H1 (cell line): ENCODE data around the gene CSPG5.

Source experiments
- CHD2 ChIP-seq: IDR thresholded peaks from 2 replicates; pipeline ENCODE4 v1.6.1; 2012; ENCODE audit warnings: low read length, improper control_type of control experiment
- CTCF ChIP-seq, 3 experiments: IDR thresholded peaks; 1 replicate in 2 of 3; 2 replicates in 1 of 3; pipeline versions ENCODE4 v1.5.1 to v1.6.1; 2011; ENCODE audit warnings: low read length in 3 of 3, mild to moderate bottlenecking in 3 of 3, inconsistent platforms in 2 of 3, low read depth in 1 of 3, moderate library complexity in 1 of 3; ENCODE audit not compliant: insufficient read depth in 1 of 3; ENCODE audit errors: control extremely low read depth in 1 of 3
- GABPA ChIP-seq: IDR thresholded peaks from 2 replicates; pipeline ENCODE4 v1.6.1; 2011; ENCODE audit warnings: mild to moderate bottlenecking, low read length, moderate library complexity, borderline replicate concordance; ENCODE audit not compliant: insufficient read depth
- POLR2A ChIP-seq, 2 experiments: IDR thresholded peaks; 1 replicate in 1 of 2; 2 replicates in 1 of 2; pipeline ENCODE4 v1.6.1; 2011; ENCODE audit warnings: low read depth in 2 of 2, low read length in 2 of 2, mild to moderate bottlenecking in 2 of 2; ENCODE audit errors: control extremely low read depth in 1 of 2
- RAD21 ChIP-seq, 2 experiments: IDR thresholded peaks in 1 of 2; conservative IDR thresholded peaks in 1 of 2; 2 replicates each; pipeline ENCODE4 v1.6.1; 2011; ENCODE audit warnings: low read depth in 2 of 2, low read length in 2 of 2, improper control_type of control experiment in 1 of 2, inconsistent platforms in 1 of 2, mild to moderate bottlenecking in 1 of 2, moderate library complexity in 1 of 2
- SP1 ChIP-seq: IDR thresholded peaks from 2 replicates; pipeline ENCODE4 v1.6.1; 2011; ENCODE audit warnings: low read depth, low read length
- SUZ12 ChIP-seq: fragments of 200-600 bp; sonication (generic); IDR thresholded peaks from 2 replicates; pipeline ENCODE4 v1.6.1; 2012; ENCODE audit warnings: mild to moderate bottlenecking, inconsistent platforms, low read length, moderate library complexity, mixed read lengths

DNA sequence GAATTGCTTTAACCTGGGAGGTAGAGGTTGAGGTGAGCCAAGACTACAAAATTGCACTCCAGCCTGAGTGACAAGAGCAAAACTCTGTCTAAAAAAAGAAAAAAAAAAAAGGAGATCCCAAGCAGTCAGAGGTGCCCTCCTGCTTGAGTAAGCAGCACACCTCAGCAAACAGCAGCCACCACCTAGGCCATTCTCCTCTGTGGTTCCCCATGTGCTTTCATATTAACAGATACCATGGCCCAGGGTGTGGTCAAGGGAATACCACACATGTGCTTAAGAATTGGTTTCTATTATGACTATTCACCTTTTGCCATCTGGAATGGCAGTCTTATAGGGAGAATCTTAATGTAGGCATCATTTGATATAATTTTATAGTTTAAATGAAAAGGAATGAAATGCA lies 24.7 kb upstream of the CSPG5 start:
- TF ChIP-seq CTCF (IDR thresholded peaks at IDR 0.05; ENCODE audit: control extremely low read depth in 1 of 3, insufficient read depth in 1 of 3, low read depth in 1 of 3, low read length in 3 of 3) (no peak), POLR2A (IDR thresholded peaks at IDR 0.05; ENCODE audit: control extremely low read depth in 1 of 2, low read depth in 2 of 2, low read length in 2 of 2) (no peak), SP1 (no peak), CHD2 (no peak), RAD21 (IDR thresholded peaks at IDR 0.05 in 1 of 2, conservative IDR thresholded peaks at IDR 0.05 in 1 of 2; ENCODE audit: low read depth in 2 of 2, low read length in 2 of 2) (no peak), SUZ12 (no peak), GABPA (no peak)
